GM13977 (cell line): Measurements from ENCODE around the gene NUP54.

Experiments used
- DNase-seq: peaks from one replicate; pipeline ENCODE4 v3.0.0; 2012; ENCODE audit warnings: low spot score
- in situ Hi-C: fragments of 300-500 bp; cut with MboI; formaldehyde crosslinking; loops from one replicate; pipeline ENCODE4 v1.12.0; 2022; ENCODE audit warnings: low sequenced_read_pairs, low pct_unique_long_range_greater_than_20kb, mixed read lengths, inconsistent platforms; ENCODE audit not compliant: unreplicated experiment
- TF ChIP-seq, protein P1 (sequence below): IDR thresholded peaks from 2 replicates; pipeline ENCODE4 v1.5.1; 2012; ENCODE audit warnings: mild to moderate bottlenecking, control low read depth; ENCODE audit not compliant: insufficient read depth; ENCODE audit errors: extremely low read depth, missing control alignments

Gene NUP54

DNA sequence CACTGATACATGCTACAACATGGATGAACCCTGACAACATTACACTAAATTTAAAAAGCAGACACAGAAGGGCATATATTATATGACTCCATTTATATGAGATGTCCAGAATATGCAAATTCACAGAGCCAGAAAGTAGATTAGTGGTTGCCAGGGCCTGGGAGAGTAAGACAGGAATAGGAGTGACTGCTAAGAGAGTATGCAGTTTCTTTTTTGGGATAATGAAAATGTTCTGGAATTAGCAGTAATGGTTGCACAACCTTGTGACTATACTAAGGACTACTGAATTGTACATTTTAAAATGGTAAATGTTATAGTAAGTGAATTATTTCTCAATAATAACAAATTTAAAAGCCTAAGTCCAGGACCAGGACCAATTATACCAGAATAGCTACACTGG lies 29.5 kb upstream of the NUP54 start:
- TF ChIP-seq, protein P1, sequence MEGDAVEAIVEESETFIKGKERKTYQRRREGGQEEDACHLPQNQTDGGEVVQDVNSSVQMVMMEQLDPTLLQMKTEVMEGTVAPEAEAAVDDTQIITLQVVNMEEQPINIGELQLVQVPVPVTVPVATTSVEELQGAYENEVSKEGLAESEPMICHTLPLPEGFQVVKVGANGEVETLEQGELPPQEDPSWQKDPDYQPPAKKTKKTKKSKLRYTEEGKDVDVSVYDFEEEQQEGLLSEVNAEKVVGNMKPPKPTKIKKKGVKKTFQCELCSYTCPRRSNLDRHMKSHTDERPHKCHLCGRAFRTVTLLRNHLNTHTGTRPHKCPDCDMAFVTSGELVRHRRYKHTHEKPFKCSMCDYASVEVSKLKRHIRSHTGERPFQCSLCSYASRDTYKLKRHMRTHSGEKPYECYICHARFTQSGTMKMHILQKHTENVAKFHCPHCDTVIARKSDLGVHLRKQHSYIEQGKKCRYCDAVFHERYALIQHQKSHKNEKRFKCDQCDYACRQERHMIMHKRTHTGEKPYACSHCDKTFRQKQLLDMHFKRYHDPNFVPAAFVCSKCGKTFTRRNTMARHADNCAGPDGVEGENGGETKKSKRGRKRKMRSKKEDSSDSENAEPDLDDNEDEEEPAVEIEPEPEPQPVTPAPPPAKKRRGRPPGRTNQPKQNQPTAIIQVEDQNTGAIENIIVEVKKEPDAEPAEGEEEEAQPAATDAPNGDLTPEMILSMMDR, result no peak
- in situ Hi-C loops, result no loop called here

DNA sequence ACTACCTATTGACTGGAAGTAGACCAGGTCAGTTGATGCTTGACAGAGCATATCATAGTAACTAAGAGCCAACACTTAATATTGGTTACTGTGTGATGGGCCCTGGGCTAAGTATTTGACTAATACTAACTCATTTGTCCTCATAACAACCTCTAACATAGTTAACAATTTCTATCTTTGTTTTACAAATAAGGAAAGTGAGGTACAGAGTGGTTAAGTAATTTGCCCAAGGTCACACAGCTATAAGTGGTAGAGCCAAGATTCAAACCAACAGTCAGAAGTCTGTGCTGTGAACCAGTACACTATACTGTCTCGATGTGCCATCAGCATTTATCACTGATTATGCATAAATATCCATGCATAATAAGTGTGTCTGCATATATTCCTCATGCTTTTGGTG lies 27.1 kb upstream of the NUP54 start:
- TF ChIP-seq, protein P1, result no peak
- in situ Hi-C loops, result no loop called here
- DNase-seq, result no peak

More for the DNA sequence above, 29.5 kb upstream of the NUP54 start:
- no peak for DNase-seq

DNA sequence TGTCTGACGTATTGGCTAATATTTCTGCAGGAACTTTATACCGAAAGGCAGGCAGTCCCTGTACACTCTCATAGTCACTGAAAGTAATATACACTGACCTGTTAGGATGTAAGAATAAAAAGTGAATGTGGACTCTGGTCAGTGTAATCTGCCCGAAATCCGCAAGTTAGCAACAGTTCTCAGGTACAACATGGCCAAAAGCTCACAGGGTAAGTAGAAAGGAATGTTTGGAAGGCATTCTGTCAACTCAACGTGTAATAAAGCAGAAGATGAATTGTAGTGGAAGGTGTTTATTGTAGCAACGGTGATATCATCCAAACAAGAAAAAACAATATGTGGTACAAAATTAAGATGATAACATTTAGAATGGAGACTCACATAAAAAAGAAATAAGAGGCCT lies 26.0 kb upstream of the NUP54 start:
- TF ChIP-seq, protein P1, result no peak
- no peak for DNase-seq
- in situ Hi-C loops, result no loop called here

DNA sequence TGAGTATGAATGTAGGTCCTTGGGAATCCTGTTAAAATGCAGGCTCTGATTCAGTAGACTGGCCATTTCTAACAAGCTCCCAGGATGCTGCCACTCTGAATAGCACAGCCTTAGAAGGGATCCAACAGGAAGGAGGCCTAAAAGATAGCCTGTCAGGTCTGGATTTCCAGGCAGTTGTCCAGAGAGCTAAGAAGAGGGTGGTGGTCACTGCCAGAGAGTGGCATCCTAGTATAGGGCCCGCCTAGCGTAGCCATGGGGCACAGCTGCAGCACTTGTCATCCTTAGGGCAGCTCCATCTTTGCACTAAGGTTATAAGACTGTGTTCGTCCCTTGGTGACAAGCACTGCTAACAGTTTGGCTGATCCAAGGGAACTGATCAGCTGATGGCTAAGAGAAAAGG lies 20.5 kb upstream of the NUP54 start:
- in situ Hi-C loops, result no loop called here
- TF ChIP-seq, protein P1, result no peak
- no peak for DNase-seq

DNA sequence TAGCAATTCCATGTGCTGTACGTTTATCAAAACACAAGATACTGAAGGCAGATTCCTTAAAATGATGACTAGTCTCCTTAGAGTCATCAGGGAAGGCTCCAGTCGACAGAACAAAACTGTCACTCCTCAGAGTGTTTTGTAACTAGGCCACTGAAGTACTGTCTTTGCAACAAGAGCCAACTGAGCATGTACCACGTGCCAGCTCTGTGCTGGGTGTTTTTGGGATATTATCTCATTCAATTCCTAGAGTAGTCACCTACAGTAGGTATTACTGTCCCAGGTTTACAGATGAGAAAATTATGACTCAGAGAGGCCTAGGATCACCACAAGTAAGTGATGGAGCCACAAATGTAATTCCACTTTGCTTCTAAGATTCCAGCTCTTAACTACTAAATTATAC lies 18.3 kb upstream of the NUP54 start:
- TF ChIP-seq, protein P1, result no peak
- no peak for DNase-seq
- in situ Hi-C loops, result no loop called here

DNA sequence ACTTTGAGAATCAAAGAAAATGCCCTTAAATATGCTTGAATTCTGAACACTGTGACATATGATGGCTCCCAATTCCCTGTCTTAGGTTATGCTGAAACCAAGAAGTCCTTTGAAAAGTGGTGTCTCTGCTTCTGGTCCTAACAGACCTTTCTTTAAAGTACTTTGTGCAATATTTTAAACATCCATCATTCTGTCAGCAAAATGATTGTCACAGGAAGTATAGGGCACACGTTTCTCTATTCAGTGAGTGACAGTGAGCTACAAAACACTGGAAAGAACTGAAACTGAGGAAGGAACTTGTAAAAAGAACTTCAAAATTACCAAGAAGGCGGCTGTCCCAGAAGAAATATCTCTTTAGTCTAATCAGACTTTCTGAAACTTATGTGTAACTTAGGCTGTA lies 12.2 kb upstream of the NUP54 start:
- in situ Hi-C loops, result no loop called here
- no peak for DNase-seq
- TF ChIP-seq, protein P1, result no peak

DNA sequence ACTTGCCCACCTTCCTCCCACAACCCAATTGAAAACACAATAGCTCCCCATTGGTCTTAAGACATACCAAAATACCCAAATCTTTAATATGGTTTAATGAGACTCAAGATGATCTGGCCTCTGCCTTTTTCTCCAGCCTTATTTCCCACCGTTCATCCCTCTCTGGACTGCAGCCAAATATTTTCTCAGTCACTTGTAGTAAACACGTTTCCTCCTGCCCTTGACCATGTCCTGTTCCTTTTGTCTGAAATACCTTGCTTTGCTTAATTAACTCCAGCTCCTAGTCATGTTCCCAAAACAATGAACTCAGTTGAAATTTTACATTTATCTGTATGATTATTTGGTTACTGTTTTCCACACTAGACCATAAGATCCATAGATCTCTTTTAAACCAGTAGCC lies 8.4 kb upstream of the NUP54 start:
- no peak for DNase-seq
- TF ChIP-seq, protein P1, result no peak
- in situ Hi-C loops, result no loop called here
